Thyroid gland (tissue), 4 donors: Measurements from ENCODE around the gene ROS1. TPM values are rescaled to one million over a fixed set of nuclear protein-coding genes. Genes with fewer than 3 reads are reported as not detected.

Experiments used
- DNase-seq, 2 donors: peaks; one replicate each; pipeline ENCODE4 v3.0.0-alpha.2; 2019
- H3K27ac ChIP-seq, 3 donors: fragments of 200-600 bp; sonication (generic); 1 replicate in 2 of 3; 2 replicates in 1 of 3; pipeline ENCODE4 v1.5.1; 2016 to 2019; ENCODE audit warnings: mild to moderate bottlenecking in 1 of 3, moderate library complexity in 1 of 3
- H3K27me3 ChIP-seq: fragments of 200-600 bp; sonication (generic); one replicate; pipeline ENCODE4 v1.5.1; 2019
- H3K36me3 ChIP-seq, 2 donors: fragments of 200-600 bp; sonication (generic); one replicate each; pipeline ENCODE4 v1.5.1; 2016 to 2019
- H3K4me1 ChIP-seq, 2 donors: fragments of 200-600 bp; sonication (generic); one replicate each; pipeline ENCODE4 v1.5.1; 2017 to 2019
- H3K4me3 ChIP-seq, 3 donors: fragments of 200-600 bp; sonication (generic); replicated peaks in 1 of 3; 1 replicate in 2 of 3; 2 replicates in 1 of 3; pipeline ENCODE4 v1.5.1; 2016; ENCODE audit warnings: mild to moderate bottlenecking in 1 of 3
- H3K9me3 ChIP-seq: fragments of 200-600 bp; sonication (generic); one replicate; pipeline ENCODE4 v1.5.1; 2017
- POLR2A ChIP-seq, 2 donors: fragments of 450-650 bp; IDR thresholded peaks; one replicate each; pipeline ENCODE4 v1.6.1; 2017; ENCODE audit warnings: antibody characterized with exemption in 2 of 2, mild to moderate bottlenecking in 2 of 2, moderate library complexity in 1 of 2
- WGBS, 2 donors: methylation state at CpG; one replicate each; pipeline ENCODE4 v1.1.5; 2017; 5-methylcytosine and 5-hydroxymethylcytosine counted together
- intact Hi-C: fragments of 100-400 bp; cut with DNase I; formaldehyde crosslinking; loops from one replicate; pipeline ENCODE4 v1.15.1; 2023
- total RNA-seq, 4 donors: library from RNA; depleted of rRNA; stranded (reverse); fragments of >200 nt; gene quantifications; one replicate each; pipeline ENCODE4 v1.2.3, GENCODE V29; 2016
- TF ChIP-seq, protein P1 (sequence below), 6 experiments: fragments of 200-600 bp in 3 of 6; fragments of 450-650 bp in 3 of 6; sonication (generic) in 3 of 6; IDR thresholded peaks; one replicate each; pipeline ENCODE4 v1.5.1; 2016 to 2019; ENCODE audit warnings: antibody characterized with exemption in 6 of 6, mild to moderate bottlenecking in 2 of 6, inconsistent platforms in 1 of 6, moderate library complexity in 1 of 6

ROS1 gene
- total RNA-seq, 4 donors from 2014 or later = not detected

DNA sequence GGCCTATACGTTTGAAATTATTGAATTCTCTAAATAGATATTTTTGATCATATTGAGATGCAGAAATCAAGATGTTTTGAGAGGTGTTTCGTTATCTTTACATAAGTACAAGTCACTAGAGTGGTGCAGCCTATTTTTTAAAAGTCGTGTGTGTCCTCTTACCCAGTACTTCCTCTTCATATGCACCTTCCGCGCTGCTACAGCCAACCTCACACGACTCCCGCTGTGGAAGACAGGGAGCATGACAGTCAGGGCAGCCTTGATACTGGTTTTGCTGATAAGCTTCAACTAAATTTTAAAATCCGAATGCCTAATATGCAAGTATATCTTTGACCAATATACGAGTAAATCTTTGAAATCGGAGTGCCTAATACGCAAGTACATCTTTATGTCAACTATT lies 16.3 kb downstream of the ROS1 start:
- H3K27me3 ChIP-seq = no peaks in the 10 kb centered on the region
- no peak overlapping the region for H3K4me3 ChIP-seq
- no peak for DNase-seq
- H3K4me1 ChIP-seq = no peaks in the 10 kb centered on the region
- no peaks in the 10 kb centered on the region for H3K9me3 ChIP-seq
- 71 to 78% methylated on average over 11 of the region's 11 CpGs for WGBS, 2 donors
- intact Hi-C loops = no loop called here
- no peak overlapping the region for H3K27ac ChIP-seq
- TF ChIP-seq POLR2A (IDR thresholded peaks at IDR 0.05) = no peak
- no peaks in the 10 kb centered on the region for H3K36me3 ChIP-seq

DNA sequence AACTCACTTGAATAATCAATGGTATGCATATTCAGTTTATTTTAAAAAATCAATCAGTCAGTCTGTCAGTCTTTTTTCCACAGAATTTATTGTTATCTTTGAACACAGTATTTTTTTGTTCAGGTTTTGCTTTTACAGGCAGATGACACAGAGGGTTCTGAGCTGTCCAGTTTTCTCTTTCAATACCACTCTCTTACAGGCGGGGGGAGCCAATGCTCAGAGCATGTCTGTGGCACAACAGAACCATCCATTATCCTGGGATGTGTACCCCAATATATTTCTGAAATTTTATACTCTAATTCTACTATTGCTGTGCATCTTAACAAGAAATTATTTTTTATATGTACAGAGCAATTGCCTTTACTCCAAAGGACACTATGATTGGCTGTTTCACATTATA lies 21.2 kb downstream of the ROS1 start:
- no peak overlapping the region for H3K27ac ChIP-seq
- H3K36me3 ChIP-seq = no peaks in the 10 kb centered on the region
- intact Hi-C loops = no loop called here
- WGBS, 2 donors = 47 to 60% methylated on average over 1 of the region's 1 CpG
- no peak overlapping the region for H3K4me3 ChIP-seq
- H3K9me3 ChIP-seq = no peaks in the 10 kb centered on the region
- no peaks in the 10 kb centered on the region for H3K4me1 ChIP-seq
- no peaks in the 10 kb centered on the region for H3K27me3 ChIP-seq
- TF ChIP-seq, protein P1, sequence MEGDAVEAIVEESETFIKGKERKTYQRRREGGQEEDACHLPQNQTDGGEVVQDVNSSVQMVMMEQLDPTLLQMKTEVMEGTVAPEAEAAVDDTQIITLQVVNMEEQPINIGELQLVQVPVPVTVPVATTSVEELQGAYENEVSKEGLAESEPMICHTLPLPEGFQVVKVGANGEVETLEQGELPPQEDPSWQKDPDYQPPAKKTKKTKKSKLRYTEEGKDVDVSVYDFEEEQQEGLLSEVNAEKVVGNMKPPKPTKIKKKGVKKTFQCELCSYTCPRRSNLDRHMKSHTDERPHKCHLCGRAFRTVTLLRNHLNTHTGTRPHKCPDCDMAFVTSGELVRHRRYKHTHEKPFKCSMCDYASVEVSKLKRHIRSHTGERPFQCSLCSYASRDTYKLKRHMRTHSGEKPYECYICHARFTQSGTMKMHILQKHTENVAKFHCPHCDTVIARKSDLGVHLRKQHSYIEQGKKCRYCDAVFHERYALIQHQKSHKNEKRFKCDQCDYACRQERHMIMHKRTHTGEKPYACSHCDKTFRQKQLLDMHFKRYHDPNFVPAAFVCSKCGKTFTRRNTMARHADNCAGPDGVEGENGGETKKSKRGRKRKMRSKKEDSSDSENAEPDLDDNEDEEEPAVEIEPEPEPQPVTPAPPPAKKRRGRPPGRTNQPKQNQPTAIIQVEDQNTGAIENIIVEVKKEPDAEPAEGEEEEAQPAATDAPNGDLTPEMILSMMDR (IDR thresholded peaks at IDR 0.05) = peak in 1 of 6 experiments; percentile 3
- no peak for TF ChIP-seq POLR2A (IDR thresholded peaks at IDR 0.05)
- no peak for DNase-seq

DNA sequence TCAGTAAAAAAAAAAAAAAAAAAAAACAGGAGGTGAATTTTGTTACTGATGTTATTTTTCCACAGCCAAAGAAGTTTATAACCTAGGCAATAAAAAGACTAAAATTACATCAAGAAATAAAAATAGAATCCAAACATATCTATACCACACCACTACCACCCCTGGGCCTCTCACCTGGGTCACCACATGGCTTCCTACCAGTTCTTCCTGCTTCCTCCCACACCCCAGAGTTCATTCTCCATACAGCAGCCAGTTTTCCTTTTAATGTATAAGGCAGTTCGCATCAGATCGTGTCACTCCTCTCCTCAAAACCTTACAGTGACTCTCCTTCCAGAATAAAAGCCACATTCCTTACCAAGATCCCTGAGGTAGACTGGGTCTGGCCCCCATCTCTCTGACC lies 23.9 kb downstream of the ROS1 start:
- no peak overlapping the region for H3K27ac ChIP-seq
- no peak for TF ChIP-seq POLR2A (IDR thresholded peaks at IDR 0.05)
- TF ChIP-seq, protein P1 (IDR thresholded peaks at IDR 0.05) = no peak
- H3K27me3 ChIP-seq = no peaks in the 10 kb centered on the region
- 68 to 77% methylated on average over 2 of the region's 2 CpGs for WGBS, 2 donors
- H3K36me3 ChIP-seq = no peaks in the 10 kb centered on the region
- intact Hi-C loops = no loop called here
- H3K9me3 ChIP-seq = no peaks in the 10 kb centered on the region
- no peak overlapping the region for H3K4me3 ChIP-seq
- no peaks in the 10 kb centered on the region for H3K4me1 ChIP-seq
- no peak for DNase-seq

DNA sequence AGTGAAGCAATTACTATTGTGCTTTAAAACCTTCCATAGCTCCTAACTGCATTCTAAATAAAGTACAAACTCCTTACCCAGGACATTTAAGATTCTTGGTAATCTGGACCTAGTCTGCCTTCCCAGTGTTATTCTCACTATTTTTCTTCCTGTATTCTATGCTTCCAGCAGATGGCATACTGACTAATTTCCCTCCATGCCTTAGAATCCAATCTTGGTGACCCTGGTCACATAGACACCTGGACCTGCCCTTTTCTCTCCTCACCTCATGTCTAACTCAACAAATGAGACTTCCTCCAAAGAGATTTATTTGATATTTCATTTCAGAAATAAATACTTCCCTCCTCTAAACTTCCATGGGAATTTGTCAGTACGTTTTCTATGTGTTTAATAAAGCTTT lies 25.8 kb downstream of the ROS1 start:
- TF ChIP-seq, protein P1 (IDR thresholded peaks at IDR 0.05) = peak in 1 of 6 experiments; percentile 26
- no peak for TF ChIP-seq POLR2A (IDR thresholded peaks at IDR 0.05)
- no peak for DNase-seq
- H3K36me3 ChIP-seq = no peaks in the 10 kb centered on the region
- no peaks in the 10 kb centered on the region for H3K27me3 ChIP-seq
- intact Hi-C loops = no loop called here
- no peak overlapping the region for H3K4me3 ChIP-seq
- WGBS, 2 donors = 74% methylated on average over 1 of the region's 1 CpG
- no peak overlapping the region for H3K27ac ChIP-seq
- no peaks in the 10 kb centered on the region for H3K9me3 ChIP-seq
- H3K4me1 ChIP-seq = no peaks in the 10 kb centered on the region

DNA sequence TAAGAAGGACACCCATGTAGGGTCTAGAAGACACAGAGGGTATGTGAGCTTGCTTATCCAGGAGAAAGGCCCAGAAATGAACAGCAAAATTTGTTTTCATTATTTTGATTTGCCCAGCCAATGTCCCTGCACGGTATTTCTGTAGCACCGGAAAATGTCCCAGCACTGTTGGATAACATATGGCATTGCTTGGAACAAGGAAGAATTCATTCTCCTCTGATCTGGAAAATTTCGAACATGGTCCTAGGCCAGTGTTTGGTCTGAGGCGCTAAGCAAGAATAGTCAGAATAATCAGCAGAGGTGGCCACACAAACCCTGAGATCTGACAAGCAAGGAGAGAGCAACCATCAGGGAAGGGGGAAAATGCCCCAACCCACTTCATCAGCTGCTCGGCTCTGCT lies 26.6 kb downstream of the ROS1 start:
- no peak overlapping the region for H3K4me3 ChIP-seq
- no peaks in the 10 kb centered on the region for H3K9me3 ChIP-seq
- H3K4me1 ChIP-seq = no peaks in the 10 kb centered on the region
- TF ChIP-seq, protein P1 (IDR thresholded peaks at IDR 0.05) = no peak
- TF ChIP-seq POLR2A (IDR thresholded peaks at IDR 0.05) = no peak
- no peaks in the 10 kb centered on the region for H3K27me3 ChIP-seq
- WGBS, 2 donors = 88 to 94% methylated on average over 5 of the region's 5 CpGs
- H3K36me3 ChIP-seq = no peaks in the 10 kb centered on the region
- DNase-seq = no peak
- intact Hi-C loops = no loop called here
- no peak overlapping the region for H3K27ac ChIP-seq
